Measurements from ENCODE around the gene MRPL17. TPM values are rescaled to one million over a fixed set of nuclear protein-coding genes. Genes with fewer than 3 reads are reported as not detected.

Gene MRPL17
- 16.6 TPM for total RNA-seq (2013)
- polyA plus RNA-seq (10 to 100 TPM in 2 of 3 donors, 1 to 10 TPM in 1; 8.0 to 14.0 (median 12.8) TPM), polyA minus RNA-seq (11.2 and 11.6 TPM in 2 replicates), total RNA-seq (1.6 to 9.0 (median 2.5) reads per million in 11 experiments)

DNA sequence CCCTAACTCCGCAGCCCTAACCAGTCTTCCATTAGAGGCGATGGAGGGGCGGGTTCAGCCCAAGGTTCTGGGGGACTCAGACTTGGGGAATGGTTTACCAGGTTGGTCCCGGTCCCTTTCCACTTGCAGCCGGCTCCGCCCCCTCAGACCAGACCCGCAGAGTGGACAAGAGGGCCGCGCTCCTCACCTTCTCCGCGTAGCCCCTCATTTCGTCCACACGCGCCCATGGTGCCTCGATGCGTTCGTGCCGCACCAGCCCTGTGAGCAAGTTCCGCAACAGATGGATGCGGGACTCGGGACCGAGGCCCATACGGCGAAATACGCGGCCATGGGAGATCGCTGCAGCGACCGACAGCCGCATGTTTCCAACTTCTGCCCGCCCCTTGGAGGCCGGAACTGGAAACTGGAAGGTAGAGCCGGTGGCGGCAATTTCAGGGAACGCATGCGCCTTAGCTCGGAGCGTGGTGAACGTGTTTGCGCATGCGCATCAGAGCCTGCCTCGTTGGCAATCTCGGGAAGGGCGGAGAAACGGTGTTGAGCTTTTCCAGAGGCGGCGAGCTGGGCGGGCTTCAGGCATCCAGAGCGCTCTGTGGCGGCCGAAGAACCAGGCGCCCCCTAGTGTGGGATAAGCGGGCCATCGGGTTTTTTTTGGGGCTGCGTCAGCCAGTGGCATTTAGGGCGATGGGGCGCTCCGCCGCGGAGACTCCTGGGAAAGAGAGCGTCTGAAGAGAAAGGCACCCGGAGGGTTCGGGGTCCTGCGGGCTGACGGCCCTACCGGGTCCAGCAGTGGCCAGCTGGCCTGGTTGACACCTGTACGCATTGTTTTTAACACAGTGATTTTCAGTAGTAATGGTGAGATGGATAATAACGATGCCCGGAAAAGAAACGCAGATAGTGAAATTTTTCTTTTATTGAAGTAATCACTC lies at the start of gene MRPL17:
TSS of gene MRPL17 (minus strand) at position 405 of the 926 bp plus-strand sequence. CDS start at position 361, 44 bp downstream.
- H3K4me3 ChIP-seq (replicated peaks in 1 of 3; ENCODE audit: low read depth in 2 of 3, low read length in 3 of 3): peak within 1 kb of the TSS; percentile 64 to 96 (median 95)
- H3K9ac ChIP-seq (ENCODE audit: insufficient read depth, low read length, poor library complexity, severe bottlenecking): peak within 1 kb of the TSS; percentile 71
- Mint-ChIP-seq H3K27me3 (ENCODE audit: low read depth in 3 of 3) (peaks cover 1 to 6% (median 6%) of the 10 kb centered on the region in 3 donors), H3K9me3 (peaks cover 0 to 4% (median 0%) of the 10 kb centered on the region in 7 donors), H3K4me3 (peak within 1 kb of the TSS; percentile 97 to 99), H3K27ac (peak within 1 kb of the TSS; percentile 88 to 99 (median 98)), H3K36me3 (peaks cover 13 to 17% of the 10 kb centered on the region in 2 donors), H3K4me1 (peaks cover 18% of the 10 kb centered on the region)
- peak within 1 kb of the TSS; percentile 85 to 93 for H3K27ac ChIP-seq (ENCODE audit: low read depth in 1 of 2, low read length in 2 of 2)
- peaks cover 5% of the 10 kb centered on the region for H4K20me1 ChIP-seq (ENCODE audit: insufficient read depth, low read length)
- intact Hi-C loops (cut with micrococcal nuclease): loop anchor here (2.0 to 10.0 kb wide), 4 partner anchors 81 to 448 kb away; partner anchors contain the start of genes ILK (in 2 of the 2), RRP8 (in 2 of the 2), ARFIP2 (in 1 of the 2) and CNGA4 (in 1 of the 2)
- DNase-seq: peak; percentile 99
- H2AFZ ChIP-seq (ENCODE audit: insufficient read depth, low read depth, low read length, poor library complexity, severe bottlenecking): peak within 1 kb of the TSS; percentile 94
- peaks cover 25% of the 10 kb centered on the region for H3K79me2 ChIP-seq (ENCODE audit: insufficient read depth, low read length)
- WGBS (ENCODE audit: insufficient coverage): 0% methylated on average over 66 of the region's 70 CpGs
- H3K36me3 ChIP-seq (replicated peaks in 1 of 2; ENCODE audit: control insufficient read depth in 1 of 2, insufficient read depth in 2 of 2, low read length in 2 of 2): peaks cover 0 to 13% of the 10 kb centered on the region in 2 donors
- peaks cover 16 to 19% of the 10 kb centered on the region in 2 donors for H3K4me1 ChIP-seq (ENCODE audit: control insufficient read depth in 1 of 2, insufficient read depth in 2 of 2, low read length in 2 of 2)
- H3K27me3 ChIP-seq (ENCODE audit: control insufficient read depth in 2 of 2, insufficient read depth in 2 of 2, low read length in 2 of 2): no peaks in the 10 kb centered on the region
- TF ChIP-seq, protein P1, sequence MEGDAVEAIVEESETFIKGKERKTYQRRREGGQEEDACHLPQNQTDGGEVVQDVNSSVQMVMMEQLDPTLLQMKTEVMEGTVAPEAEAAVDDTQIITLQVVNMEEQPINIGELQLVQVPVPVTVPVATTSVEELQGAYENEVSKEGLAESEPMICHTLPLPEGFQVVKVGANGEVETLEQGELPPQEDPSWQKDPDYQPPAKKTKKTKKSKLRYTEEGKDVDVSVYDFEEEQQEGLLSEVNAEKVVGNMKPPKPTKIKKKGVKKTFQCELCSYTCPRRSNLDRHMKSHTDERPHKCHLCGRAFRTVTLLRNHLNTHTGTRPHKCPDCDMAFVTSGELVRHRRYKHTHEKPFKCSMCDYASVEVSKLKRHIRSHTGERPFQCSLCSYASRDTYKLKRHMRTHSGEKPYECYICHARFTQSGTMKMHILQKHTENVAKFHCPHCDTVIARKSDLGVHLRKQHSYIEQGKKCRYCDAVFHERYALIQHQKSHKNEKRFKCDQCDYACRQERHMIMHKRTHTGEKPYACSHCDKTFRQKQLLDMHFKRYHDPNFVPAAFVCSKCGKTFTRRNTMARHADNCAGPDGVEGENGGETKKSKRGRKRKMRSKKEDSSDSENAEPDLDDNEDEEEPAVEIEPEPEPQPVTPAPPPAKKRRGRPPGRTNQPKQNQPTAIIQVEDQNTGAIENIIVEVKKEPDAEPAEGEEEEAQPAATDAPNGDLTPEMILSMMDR (IDR thresholded peaks at IDR 0.05): peak; percentile 83
- no peaks in the 10 kb centered on the region for H3K9me3 ChIP-seq (replicated peaks in 1 of 2; ENCODE audit: control insufficient read depth in 1 of 2, insufficient read depth in 1 of 2, low read length in 2 of 2)
- peak within 1 kb of the TSS; percentile 93 for H3K4me2 ChIP-seq (replicated peaks; ENCODE audit: extremely low read depth, low read length, poor library complexity, severe bottlenecking)

Data from CD14-positive monocyte (primary cell).